OCI-LY7 (cell line): ENCODE results near the gene DHRS12. TPM values are rescaled to one million over a fixed set of nuclear protein-coding genes. Genes with fewer than 3 reads are reported as not detected.
A peak's percentile ranks its signal among the peaks of the same experiment; 100 is the strongest.

Source experiments
- BruUV-seq: library from RNA; stranded (reverse); fragments of 400-500 nt; replicated peaks from 2 replicates; lab custom pipeline; 2021; lab: Mats Ljungman, UMichigan
- CTCF ChIA-PET: fragments of 300-600 bp; sonication (Branson Sonifier 250); formaldehyde crosslinking; loops from one replicate; lab custom pipeline; 2022; ENCODE audit warnings: antibody characterized with exemption; ENCODE audit not compliant: unreplicated experiment; lab: Charles Lee
- POLR2A ChIA-PET: fragments of 300-600 bp; sonication (Branson Sonifier 250); formaldehyde crosslinking; loops from one replicate; lab custom pipeline; 2022; ENCODE audit warnings: antibody characterized with exemption; lab: Charles Lee
- DNase-seq: peaks from one replicate; pipeline ENCODE4 v3.0.0-alpha.2; 2015; ENCODE audit warnings: low spot score
- H2AFZ ChIP-seq: fragments of 200-600 bp; sonication (generic), shearing (Covaris generic); 2 replicates; pipeline ENCODE4 v1.6.1; 2014; ENCODE audit warnings: mild to moderate bottlenecking, antibody characterized with exemption, low read length, moderate library complexity
- H3K27ac ChIP-seq: fragments of 200-600 bp; sonication (generic); 2 replicates; pipeline ENCODE4 v1.5.1; 2014; ENCODE audit warnings: mixed run types, low read depth, mild to moderate bottlenecking, moderate library complexity, low read length, inconsistent platforms; ENCODE audit not compliant: poor library complexity, severe bottlenecking
- H3K36me3 ChIP-seq: fragments of 200-600 bp; sonication (generic); 2 replicates; pipeline ENCODE4 v1.6.1; 2014; ENCODE audit warnings: mild to moderate bottlenecking, antibody characterized with exemption, low read length, moderate library complexity, mixed read lengths; ENCODE audit not compliant: insufficient read depth
- H3K4me1 ChIP-seq: fragments of 200-600 bp; sonication (generic); 2 replicates; pipeline ENCODE4 v1.5.1; 2014; ENCODE audit warnings: mild to moderate bottlenecking, low read length; ENCODE audit not compliant: insufficient read depth, poor library complexity, severe bottlenecking
- H3K4me2 ChIP-seq: fragments of 200-600 bp; sonication (generic); 2 replicates; pipeline ENCODE4 v1.6.1; 2014; ENCODE audit warnings: mild to moderate bottlenecking, low read length
- H3K4me3 ChIP-seq: fragments of 200-600 bp; sonication (generic); 2 replicates; pipeline ENCODE4 v1.5.1; 2014; ENCODE audit warnings: mild to moderate bottlenecking, low read depth, low read length; ENCODE audit not compliant: poor library complexity, severe bottlenecking
- H3K79me2 ChIP-seq: fragments of 200-600 bp; sonication (generic); 2 replicates; pipeline ENCODE4 v1.6.1; 2016; ENCODE audit warnings: low read depth, mild to moderate bottlenecking, low read length, moderate library complexity, mixed read lengths; ENCODE audit not compliant: insufficient read depth
- H3K9me2 ChIP-seq: fragments of 200-600 bp; sonication (generic); 2 replicates; pipeline ENCODE4 v1.6.1; 2016; ENCODE audit warnings: mild to moderate bottlenecking, low read length, mixed read lengths; ENCODE audit not compliant: insufficient read depth
- H3K9me3 ChIP-seq: fragments of 200-600 bp; sonication (generic); 2 replicates; pipeline ENCODE4 v1.6.1; 2014; ENCODE audit warnings: mild to moderate bottlenecking, mixed run types, low read length, mixed read lengths
- H4K20me1 ChIP-seq: fragments of 200-600 bp; sonication (generic); 2 replicates; pipeline ENCODE4 v1.6.1; 2014; ENCODE audit warnings: mild to moderate bottlenecking, antibody characterized with exemption, low read length, moderate library complexity, mixed read lengths; ENCODE audit not compliant: insufficient read depth
- EZH2phosphoT487 ChIP-seq: fragments of 200-600 bp; sonication (generic); IDR thresholded peaks from 2 replicates; pipeline ENCODE4 v1.6.1; 2018; ENCODE audit warnings: low read depth, borderline replicate concordance, mild to moderate bottlenecking, mixed run types, antibody characterized with exemption, low read length, moderate library complexity, mixed read lengths
- intact Hi-C: fragments of 100-400 bp; cut with micrococcal nuclease; formaldehyde crosslinking; loops from one replicate; pipeline ENCODE4 v1.10.0; 2022; ENCODE audit not compliant: unreplicated experiment
- total RNA-seq, 2 experiments: library from RNA; depleted of rRNA in 1 of 2; stranded (reverse); fragments of >200 nt in 1 of 2; shearing (Covaris generic) in 1 of 2; gene quantifications; 2 replicates each; pipeline ENCODE4 v1.2.3, GENCODE V29; 2014 to 2022
- TF ChIP-seq, protein P1 (sequence below): fragments of 200-600 bp; sonication (generic); conservative IDR thresholded peaks from 2 replicates; pipeline ENCODE4 v1.5.1; 2014; ENCODE audit warnings: mild to moderate bottlenecking, antibody characterized with exemption, low read length, moderate library complexity, mixed read lengths

Gene DHRS12
- total RNA-seq, 2 experiments from 2014 or later: 3.5 to 11.9 TPM

DNA sequence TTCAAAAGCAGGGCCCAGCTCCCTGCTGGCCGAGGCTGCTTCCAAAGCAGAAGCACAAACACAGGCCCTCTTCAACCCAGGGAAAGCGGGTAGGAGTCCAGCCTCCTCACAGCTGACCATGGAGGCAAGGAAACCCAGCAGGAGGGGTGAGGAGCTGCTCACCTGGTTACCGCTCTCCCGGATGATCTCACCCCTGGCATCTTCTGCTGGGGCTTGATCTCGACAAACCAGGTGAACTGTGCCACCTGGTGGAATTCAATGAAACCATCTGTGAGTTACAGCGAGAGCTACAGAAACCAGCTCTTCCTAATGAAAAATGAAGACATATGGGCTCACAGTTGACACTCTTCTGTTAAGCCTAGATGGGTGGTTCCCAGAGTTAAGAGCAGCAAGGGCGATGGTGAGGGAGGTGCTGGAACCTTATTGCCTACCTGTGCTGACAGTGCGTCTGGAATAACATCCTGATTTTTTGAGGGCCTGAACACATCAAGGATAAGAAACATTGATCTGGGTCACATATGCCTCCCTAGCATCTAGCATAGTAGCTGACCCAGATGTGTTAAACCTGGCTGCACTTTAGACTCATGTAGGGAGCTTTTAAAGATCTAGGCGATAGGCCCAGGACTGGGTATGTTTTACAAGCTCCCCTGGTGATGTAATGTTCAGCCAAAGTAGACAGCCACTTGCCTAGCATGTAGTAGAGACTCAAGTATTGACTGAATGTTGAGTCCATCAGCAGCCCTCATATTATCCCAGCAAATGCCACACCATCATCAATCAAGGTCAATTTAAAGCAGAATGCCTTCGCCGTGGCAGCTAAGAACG is 6.1 kb downstream of the DHRS12 start:
- intact Hi-C loops: loop anchor here (1.0 kb wide), 4 partner anchors 214 to 673 kb away; partner anchors contain the start of gene WDFY2
- Histone ChIP-seq H3K27ac (no peak overlapping the region), H3K4me1 (peaks cover 88% of the 10 kb centered on the region), H4K20me1 (no peaks in the 10 kb centered on the region), H3K4me2 (peak overlapping the region; percentile 13; the same call in 1 of the 2 replicates), H3K9me3 (no peaks in the 10 kb centered on the region), H3K4me3 (no peak overlapping the region), H2AFZ (no peak overlapping the region), H3K36me3 (no peaks in the 10 kb centered on the region), H3K79me2 (no peaks in the 10 kb centered on the region), H3K9me2 (no peaks in the 10 kb centered on the region)
- TF ChIP-seq EZH2phosphoT487: no peak
- TF ChIP-seq, protein P1, sequence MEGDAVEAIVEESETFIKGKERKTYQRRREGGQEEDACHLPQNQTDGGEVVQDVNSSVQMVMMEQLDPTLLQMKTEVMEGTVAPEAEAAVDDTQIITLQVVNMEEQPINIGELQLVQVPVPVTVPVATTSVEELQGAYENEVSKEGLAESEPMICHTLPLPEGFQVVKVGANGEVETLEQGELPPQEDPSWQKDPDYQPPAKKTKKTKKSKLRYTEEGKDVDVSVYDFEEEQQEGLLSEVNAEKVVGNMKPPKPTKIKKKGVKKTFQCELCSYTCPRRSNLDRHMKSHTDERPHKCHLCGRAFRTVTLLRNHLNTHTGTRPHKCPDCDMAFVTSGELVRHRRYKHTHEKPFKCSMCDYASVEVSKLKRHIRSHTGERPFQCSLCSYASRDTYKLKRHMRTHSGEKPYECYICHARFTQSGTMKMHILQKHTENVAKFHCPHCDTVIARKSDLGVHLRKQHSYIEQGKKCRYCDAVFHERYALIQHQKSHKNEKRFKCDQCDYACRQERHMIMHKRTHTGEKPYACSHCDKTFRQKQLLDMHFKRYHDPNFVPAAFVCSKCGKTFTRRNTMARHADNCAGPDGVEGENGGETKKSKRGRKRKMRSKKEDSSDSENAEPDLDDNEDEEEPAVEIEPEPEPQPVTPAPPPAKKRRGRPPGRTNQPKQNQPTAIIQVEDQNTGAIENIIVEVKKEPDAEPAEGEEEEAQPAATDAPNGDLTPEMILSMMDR: peak; percentile 82
- ChIA-PET POLR2A (interaction anchor here (0.6 to 2.3 kb wide), 8 partner anchors 12 to 348 kb away, joined by 3 to 17 read pairs (median 5); partner anchors contain the start of gene INTS6), CTCF (interaction anchor here (0.7 to 1.6 kb wide), 8 partner anchors 18 to 401 kb away, joined by 3 to 5 read pairs (median 4); no protein-coding TSS in a partner anchor)
- BruUV-seq: no TSS peak
- DNase-seq: peak; percentile 84

GRCh38 chr13:51796546-51796945 is 7.4 kb downstream of the DHRS12 start:
- Histone ChIP-seq H3K9me2 (no peaks in the 10 kb centered on the region), H3K9me3 (no peaks in the 10 kb centered on the region), H3K4me1 (peaks cover 77% of the 10 kb centered on the region), H3K27ac (no peak overlapping the region), H4K20me1 (no peaks in the 10 kb centered on the region), H2AFZ (no peak overlapping the region), H3K36me3 (no peaks in the 10 kb centered on the region), H3K79me2 (no peaks in the 10 kb centered on the region), H3K4me2 (no peak overlapping the region), H3K4me3 (no peak overlapping the region)
- ChIA-PET POLR2A (interaction anchor here (1.0 to 2.1 kb wide), 5 partner anchors 11 to 343 kb away, joined by 3 to 6 read pairs (median 4); partner anchors contain the start of gene INTS6), CTCF (no interaction called here)
- DNase-seq: no peak
- intact Hi-C loops: no loop called here
- BruUV-seq: no TSS peak
- TF ChIP-seq, protein P1: no peak
- TF ChIP-seq EZH2phosphoT487: no peak
